K562 (cell line): ENCODE results near the gene LCE1A. TPM values are rescaled to one million over a fixed set of nuclear protein-coding genes. Genes with fewer than 3 reads are reported as not detected.

Experiments used
- ATAC-seq: fragments of 200-7000 bp; cut with Tn5 transposase; 3 replicates; pipeline ENCODE4 v1.9.1; 2020; ENCODE audit warnings: moderate library complexity
- BruUV-seq: library from RNA; stranded (reverse); fragments of 400-500 nt; replicated peaks from 2 replicates; lab custom pipeline; 2021; lab: Mats Ljungman, UMichigan
- CTCF ChIA-PET: fragments of 300-600 bp; formaldehyde crosslinking; extraction: SDS; loops from one replicate; lab custom pipeline; 2021; ENCODE audit warnings: low intra/inter-chr PET ratio; lab: Yijun Ruan, JAX
- POLR2A ChIA-PET: fragments of 300-600, 350-650 bp; sonication (Branson Sonifier 250); formaldehyde crosslinking; extraction: SDS; loops from one replicate; lab custom pipeline; 2021; ENCODE audit warnings: antibody characterized with exemption, inconsistent platforms; lab: Yijun Ruan, JAX
- DNase-seq, 4 experiments: peaks; one replicate each; pipeline versions ENCODE4 v3.0.0 to v3.0.0-alpha.2; 2011 to 2018; ENCODE audit warnings: low spot score in 3 of 4, mixed read lengths in 3 of 4; ENCODE audit errors: extremely low read depth in 1 of 4
- FAIRE-seq: peaks from 2 replicates; lab custom pipeline; 2011; peaks lifted over from hg19 to GRCh38; lab: Jason Lieb, UNC
- H2AFZ ChIP-seq: 2 replicates; pipeline ENCODE4 v1.6.0; 2011; ENCODE audit warnings: low read depth, low read length, control low read depth, inconsistent platforms
- H3K27ac ChIP-seq: fragments of 200-600 bp; 3 replicates; pipeline ENCODE4 v1.8.0; 2011; ENCODE audit warnings: low read depth, mild to moderate bottlenecking, control low read depth, inconsistent platforms, low read length, moderate library complexity, mixed read lengths; ENCODE audit errors: extremely low read depth
- H3K27me3 ChIP-seq, 2 experiments: fragments of 300-600 bp in 1 of 2; 2 replicates in 1 of 2; 3 replicates in 1 of 2; pipeline versions ENCODE4 v1.6.0 to v1.8.0; 2011; ENCODE audit warnings: inconsistent platforms in 2 of 2, low read length in 2 of 2, mild to moderate bottlenecking in 1 of 2, mixed read lengths in 1 of 2, moderate library complexity in 1 of 2; ENCODE audit not compliant: control insufficient read depth in 2 of 2, insufficient read depth in 2 of 2
- H3K36me3 ChIP-seq: fragments of 300-600 bp; 3 replicates; pipeline ENCODE4 v1.8.0; 2011; ENCODE audit warnings: mild to moderate bottlenecking, low read length, inconsistent platforms; ENCODE audit not compliant: control insufficient read depth, insufficient read depth
- H3K4me1 ChIP-seq, 2 experiments: fragments of 200-600 bp in 1 of 2; replicated peaks in 1 of 2; 2 replicates in 1 of 2; 3 replicates in 1 of 2; pipeline versions ENCODE4 v1.5.1 to v1.8.0; 2011; ENCODE audit warnings: inconsistent platforms in 2 of 2, low read length in 2 of 2, mild to moderate bottlenecking in 1 of 2, mixed read lengths in 1 of 2, moderate library complexity in 1 of 2; ENCODE audit not compliant: control insufficient read depth in 2 of 2, insufficient read depth in 2 of 2
- H3K4me2 ChIP-seq: 2 replicates; pipeline ENCODE4 v1.6.1; 2011; ENCODE audit warnings: low read length, control low read depth, inconsistent platforms, mixed read lengths; ENCODE audit not compliant: insufficient read depth
- H3K4me3 ChIP-seq: fragments of 200-600 bp; sonication (generic), shearing (Covaris generic); 2 replicates; pipeline ENCODE4 v1.5.1; 2016; ENCODE audit warnings: control low read depth, inconsistent platforms
- H3K79me2 ChIP-seq: fragments of 200-600 bp; 3 replicates; pipeline ENCODE4 v1.8.0; 2011; ENCODE audit warnings: low read length, inconsistent platforms; ENCODE audit not compliant: control insufficient read depth, insufficient read depth
- H3K9ac ChIP-seq, 2 experiments: 2 replicates each; pipeline versions ENCODE4 v1.6.0 to v1.6.1; 2011; ENCODE audit warnings: low read depth in 2 of 2, low read length in 2 of 2, control low read depth in 1 of 2, inconsistent platforms in 1 of 2, mild to moderate bottlenecking in 1 of 2, mixed read lengths in 1 of 2; ENCODE audit not compliant: insufficient read depth in 1 of 2
- H3K9me1 ChIP-seq: one replicate; pipeline ENCODE4 v1.6.0; 2011; ENCODE audit warnings: inconsistent platforms, mild to moderate bottlenecking, low read length, moderate library complexity; ENCODE audit not compliant: control insufficient read depth, insufficient read depth
- H3K9me3 ChIP-seq: replicated peaks from 2 replicates; pipeline ENCODE4 v1.5.1; 2011; ENCODE audit warnings: low read depth, low read length, inconsistent platforms; ENCODE audit not compliant: control insufficient read depth, insufficient read depth
- H4K20me1 ChIP-seq: replicated peaks from 2 replicates; pipeline ENCODE4 v1.6.1; 2011; ENCODE audit warnings: low read length, inconsistent platforms, mixed read lengths; ENCODE audit not compliant: control insufficient read depth, insufficient read depth
- BRD4 ChIP-seq: fragments of 200-600 bp; sonication (generic); IDR thresholded peaks from 2 replicates; pipeline ENCODE4 v1.6.1; 2017; ENCODE audit warnings: inconsistent platforms
- CEBPB ChIP-seq: fragments of 450-650 bp; IDR thresholded peaks from 2 replicates; pipeline ENCODE4 v1.6.1; 2016; ENCODE audit warnings: missing genetic modification characterization, missing compliant biosample characterization
- EP400 ChIP-seq: fragments of 450-650 bp; IDR thresholded peaks from 2 replicates; pipeline ENCODE4 v1.6.1; 2017; ENCODE audit warnings: antibody characterized with exemption, mild to moderate bottlenecking, moderate library complexity
- ETS1 ChIP-seq: conservative IDR thresholded peaks from 2 replicates; pipeline ENCODE4 v1.6.1; 2011; ENCODE audit warnings: low read depth, mild to moderate bottlenecking, low read length; ENCODE audit not compliant: control insufficient read depth
- HLTF ChIP-seq: fragments of 450-650 bp; IDR thresholded peaks from 2 replicates; pipeline ENCODE4 v1.6.1; 2016
- KLF13 ChIP-seq: fragments of 450-650 bp; IDR thresholded peaks from 2 replicates; pipeline ENCODE4 v1.6.1; 2016; ENCODE audit warnings: missing genetic modification characterization, low read depth, mild to moderate bottlenecking, missing compliant biosample characterization, moderate library complexity, borderline replicate concordance
- MBD2 ChIP-seq: sonication (generic); IDR thresholded peaks from 2 replicates; pipeline ENCODE4 v1.6.1; 2016; ENCODE audit warnings: low read depth, borderline replicate concordance
- MCM2 ChIP-seq: fragments of 450-650 bp; IDR thresholded peaks from 2 replicates; pipeline ENCODE4 v1.6.1; 2017; ENCODE audit warnings: low read depth, mild to moderate bottlenecking
- NCOA1 ChIP-seq: fragments of 450-650 bp; IDR thresholded peaks from 2 replicates; pipeline ENCODE4 v1.6.1; 2016; ENCODE audit warnings: low read depth
- OTX1 ChIP-seq: fragments of 450-650 bp; formaldehyde crosslinking; IDR thresholded peaks from 2 replicates; pipeline ENCODE4 v1.4.0; 2022; ENCODE audit warnings: mild to moderate bottlenecking
- XRCC3 ChIP-seq: fragments of 450-650 bp; IDR thresholded peaks from 2 replicates; pipeline ENCODE4 v1.6.1; 2017; ENCODE audit warnings: mild to moderate bottlenecking, moderate library complexity
- ZC3H8 ChIP-seq: fragments of 450-650 bp; IDR thresholded peaks from 2 replicates; pipeline ENCODE4 v1.6.1; 2017
- ZNF436 ChIP-seq: fragments of 250-450, 450-650 bp; sonication (Bioruptor Pico); formaldehyde crosslinking; IDR thresholded peaks from 2 replicates; pipeline ENCODE4 v1.7.0; 2020; ENCODE audit warnings: mild to moderate bottlenecking
- WGBS: fragments of 100-300 bp; shearing (Covaris generic); methylation state at CpG from one replicate; pipeline ENCODE4 v1.1.6; 2016; ENCODE audit warnings: low coverage, mixed read lengths; ENCODE audit not compliant: insufficient coverage; ENCODE audit errors: missing lambda C conversion rate; 5-methylcytosine and 5-hydroxymethylcytosine counted together
- in situ Hi-C: fragments of 300-500 bp; cut with MboI; formaldehyde crosslinking; loops from 4 replicates; pipeline ENCODE4 v1.15.0; 2018; ENCODE audit warnings: inconsistent platforms, mixed read lengths
- intact Hi-C: fragments of 100-400 bp; cut with micrococcal nuclease; formaldehyde crosslinking; loops from 2 replicates; pipeline ENCODE4 v1.14.2; 2022
- polyA plus RNA-seq, 8 experiments: library from polyadenylated mRNA; depleted of rRNA in 4 of 8; stranded (reverse) in 5 of 8; unstranded in 3 of 8; fragments of >200 nt; fragmentation: Nextera tagmentation in 2 of 8; fragmentation: Illumina TruSeq in 1 of 8; extraction: Ambion mirVana in 2 of 8; extraction: Trizol in 1 of 8; gene quantifications; 2 replicates each; pipeline versions ENCODE4 v1.2.1 to v1.2.3, GENCODE V29; 2011 to 2014; ENCODE audit warnings: inconsistent platforms in 1 of 8, missing spikeins in 1 of 8
- total RNA-seq, 7 experiments: library from RNA; depleted of rRNA in 6 of 7; stranded (reverse); fragments of >200 nt in 6 of 7; fragmentation: Illumina TruSeq in 2 of 7; extraction: Trizol in 2 of 7; gene quantifications; 2 replicates each; pipeline versions ENCODE4 v1.2.1 to v1.2.3, GENCODE V29; 2011 to 2021; ENCODE audit warnings: low replicate concordance in 1 of 7
- TF ChIP-seq, protein P1 (sequence below): fragments of 250-450 bp; sonication (Bioruptor Pico); IDR thresholded peaks from 2 replicates; pipeline ENCODE4 v1.6.1; 2021; ENCODE audit warnings: mild to moderate bottlenecking

Gene LCE1A
- total and polyA plus RNA-seq, 9 of the 15 experiments (the other 6 are each of a cell fraction or from before 2014, with no cell fraction given) = not detected

DNA sequence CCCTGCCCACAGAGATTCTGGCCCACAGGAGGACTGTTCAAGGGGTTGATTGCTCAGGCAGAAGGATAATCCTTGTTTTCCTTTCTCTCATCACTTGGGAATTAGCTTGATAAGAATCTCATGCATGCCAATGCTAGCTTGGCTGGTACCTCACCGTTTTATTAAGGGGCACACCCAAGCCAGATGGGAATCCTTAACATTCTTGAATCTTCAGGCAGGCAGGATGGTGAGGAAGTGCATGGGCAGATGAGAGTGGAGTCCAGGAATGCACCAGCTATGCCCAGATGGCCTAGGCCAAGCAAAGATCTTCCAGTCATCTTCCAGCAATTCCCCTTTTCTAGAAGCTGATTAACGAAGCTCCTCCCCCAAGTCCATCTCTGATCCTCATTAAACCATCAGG, 28.4 kb downstream of the LCE1A start:
- H3K27me3 ChIP-seq = no peaks in the 10 kb centered on the region
- in situ Hi-C loops (no loop called here), intact Hi-C loops (no loop called here)
- no peaks in the 10 kb centered on the region for H3K36me3 ChIP-seq
- no peaks in the 10 kb centered on the region for H3K9me3 ChIP-seq
- no peaks in the 10 kb centered on the region for H3K9me1 ChIP-seq
- ChIA-PET POLR2A (interaction anchor here (0.9 to 1.5 kb wide), 2 partner anchors 9 to 11 kb away, joined by 3 to 4 read pairs; no protein-coding TSS in a partner anchor), CTCF (no interaction called here)
- ATAC-seq = no peak
- H3K4me2 ChIP-seq = no peak overlapping the region
- TF ChIP-seq, protein P1, sequence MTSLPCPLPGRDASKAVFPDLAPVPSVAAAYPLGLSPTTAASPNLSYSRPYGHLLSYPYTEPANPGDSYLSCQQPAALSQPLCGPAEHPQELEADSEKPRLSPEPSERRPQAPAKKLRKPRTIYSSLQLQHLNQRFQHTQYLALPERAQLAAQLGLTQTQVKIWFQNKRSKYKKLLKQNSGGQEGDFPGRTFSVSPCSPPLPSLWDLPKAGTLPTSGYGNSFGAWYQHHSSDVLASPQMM (CRISPR knock-in tag) = no peak
- no peak for TF ChIP-seq ETS1
- TF ChIP-seq CEBPB (tag) = no peak
- no peak for TF ChIP-seq BRD4
- no peak for TF ChIP-seq MBD2
- TF ChIP-seq HLTF = no peak
- TF ChIP-seq ZNF436 (CRISPR knock-in tag) = no peak
- no peak for TF ChIP-seq XRCC3
- TF ChIP-seq MCM2 = no peak
- TF ChIP-seq KLF13 (tag) = no peak
- TF ChIP-seq ZC3H8 = no peak
- TF ChIP-seq EP400 = no peak
- no peak for TF ChIP-seq NCOA1
- TF ChIP-seq OTX1 = no peak
- no peaks in the 10 kb centered on the region for H3K79me2 ChIP-seq
- no peak overlapping the region for H3K4me3 ChIP-seq
- H3K9ac ChIP-seq = no peak overlapping the region
- H2AFZ ChIP-seq = no peak overlapping the region
- 0% methylated on average over 2 of the region's 2 CpGs for WGBS
- DNase-seq = no peak
- FAIRE-seq = no peak
- H3K4me1 ChIP-seq = no peaks in the 10 kb centered on the region
- H4K20me1 ChIP-seq = no peaks in the 10 kb centered on the region
- BruUV-seq = no TSS peak
- H3K27ac ChIP-seq = no peak overlapping the region
